Measurements from ENCODE around the gene TLE1.
"Not testable (repeated sequence)": the region's sequence is repeated elsewhere in the genome, so short reads cannot be mapped to it uniquely, and the experiment has no call there.

TLE1 gene
- total RNA-seq = 0.53 to 3.1 (median 1.6) reads per million in 4 experiments

- peak; percentile 64 for DNase-seq
These were observed at the start of gene TLE1 for GRCh38 chr9:81689343-81690175. TSS of gene TLE1 (minus strand) at chr9:81689547. CDS start at chr9:81688240, 1,307 bp downstream.

DNA sequence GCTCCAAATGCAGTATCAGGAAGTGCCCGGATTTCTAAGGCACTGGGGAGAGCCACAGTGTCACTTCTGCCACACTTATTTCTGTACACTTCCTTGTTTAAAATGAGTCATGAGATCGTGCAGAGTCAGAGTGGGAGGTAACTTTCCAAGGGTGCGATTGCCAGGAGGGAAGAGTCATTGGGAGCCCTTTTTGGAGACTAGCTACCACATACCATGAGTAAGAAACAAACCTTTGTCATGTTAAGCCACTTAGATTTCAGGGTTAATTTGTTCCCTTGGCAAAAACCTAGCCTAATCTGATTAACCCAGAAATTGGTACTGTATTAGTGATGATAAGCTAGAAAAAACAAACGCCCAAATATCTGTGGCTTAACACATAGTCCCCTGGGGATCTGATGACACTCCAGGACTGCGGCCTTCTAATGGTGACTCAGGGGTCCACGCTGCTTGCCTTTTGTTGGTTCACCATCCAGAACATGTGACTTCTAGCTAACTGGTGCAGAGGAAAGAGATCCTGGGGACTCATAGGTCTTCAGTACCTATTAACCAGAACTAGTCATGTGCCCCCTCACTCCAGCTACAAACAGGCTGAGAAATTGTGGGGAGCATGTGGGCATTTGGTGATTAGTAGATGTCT is 48.6 kb upstream of the TLE1 start:
- DNase-seq = no peak

DNA sequence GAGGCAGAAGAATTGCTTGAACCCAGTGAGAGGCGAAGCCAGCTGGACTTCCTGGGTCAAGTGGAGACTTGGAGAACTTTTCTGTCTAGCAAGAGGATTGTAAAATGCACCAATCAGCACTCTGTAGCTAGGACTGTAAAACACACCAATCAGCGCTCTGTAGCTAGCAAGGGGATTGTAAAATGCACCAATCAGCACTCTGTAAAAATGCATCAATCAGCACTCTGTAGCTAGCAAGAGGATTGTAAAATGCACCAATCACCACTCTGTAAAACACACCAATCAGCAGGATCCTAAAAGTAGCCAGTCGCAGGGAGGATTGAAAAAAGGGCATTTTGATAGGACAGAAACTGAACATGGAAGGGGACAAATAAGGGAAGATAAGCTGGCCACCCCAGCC is 41.2 kb upstream of the TLE1 start:
- DNase-seq = not testable (repeated sequence)

- DNase-seq = no peak
These were observed 39.8 kb upstream of the TLE1 start for GRCh38 chr9:81729135-81729534.

GRCh38 chr9:81724242-81724889 is 35.0 kb upstream of the TLE1 start:
- DNase-seq = no peak

DNA sequence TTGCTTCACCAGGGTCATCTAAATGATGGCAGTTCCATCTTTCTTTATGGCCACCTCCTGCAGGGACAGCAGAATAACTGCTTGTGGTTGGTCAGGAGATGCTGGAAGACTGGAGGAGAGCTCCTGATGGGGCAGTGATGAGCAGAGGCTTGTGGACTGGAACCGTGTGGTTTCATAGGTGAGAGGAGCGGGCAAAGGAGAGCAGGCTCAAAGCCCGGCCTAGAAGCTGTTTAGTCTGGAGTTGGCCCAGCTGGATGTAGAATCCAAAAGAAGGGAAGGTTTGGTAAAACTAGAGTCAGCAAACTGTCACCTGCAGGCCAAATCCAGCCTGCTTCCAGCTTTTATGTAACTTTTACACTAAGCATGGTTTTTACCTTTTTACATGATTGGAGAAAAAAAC is 32.9 kb upstream of the TLE1 start:
- DNase-seq = no peak

DNA sequence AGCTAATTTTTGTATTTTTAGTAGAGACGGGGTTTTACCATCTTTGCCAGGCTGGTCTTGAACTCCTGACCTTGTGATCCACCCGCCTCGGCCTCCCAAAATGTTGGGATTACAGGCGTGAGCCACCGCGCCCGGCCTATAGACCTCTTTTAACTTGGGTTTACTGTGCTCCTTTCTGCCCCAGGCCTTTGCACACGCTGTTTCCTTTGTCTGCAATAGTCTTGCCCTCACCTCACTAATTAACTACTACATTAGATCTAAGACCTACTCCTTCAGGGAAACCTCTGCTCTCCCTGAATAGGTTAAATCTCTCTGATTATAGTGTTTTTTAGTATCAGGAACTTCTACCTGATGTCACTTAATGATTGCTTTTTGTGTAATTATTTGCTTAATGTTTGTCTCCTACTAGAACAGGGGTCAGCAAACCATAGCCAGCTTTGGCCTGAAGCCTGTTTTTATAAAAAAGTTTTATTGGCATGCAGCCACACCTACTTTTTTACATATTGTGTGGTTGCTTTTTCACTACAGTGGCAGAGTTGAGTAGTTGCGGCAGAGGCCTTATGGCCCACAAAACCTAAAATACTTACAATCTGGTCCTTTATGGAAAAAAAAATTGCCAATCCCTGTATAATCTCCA is 31.2 kb upstream of the TLE1 start:
- DNase-seq = no peak

DNA sequence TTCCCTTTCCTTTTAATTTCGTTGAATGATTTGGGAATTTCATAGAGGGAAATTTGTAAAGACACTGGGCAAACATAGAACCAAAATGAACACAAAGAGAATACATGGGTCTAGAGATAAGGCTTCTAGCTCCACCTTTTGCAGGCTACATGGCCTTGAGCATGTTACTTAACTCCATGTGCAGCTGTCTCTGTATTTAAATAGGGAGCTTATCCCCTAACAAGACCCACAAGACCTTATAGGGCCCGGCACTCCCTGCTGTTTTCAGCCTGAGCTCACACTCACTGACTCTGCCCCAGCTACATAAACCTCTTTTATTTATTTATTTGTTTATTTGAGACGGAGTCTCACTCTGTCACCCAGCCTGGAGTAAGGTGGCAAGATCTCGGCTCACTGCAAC is 30.6 kb upstream of the TLE1 start:
- no peak for DNase-seq

DNA sequence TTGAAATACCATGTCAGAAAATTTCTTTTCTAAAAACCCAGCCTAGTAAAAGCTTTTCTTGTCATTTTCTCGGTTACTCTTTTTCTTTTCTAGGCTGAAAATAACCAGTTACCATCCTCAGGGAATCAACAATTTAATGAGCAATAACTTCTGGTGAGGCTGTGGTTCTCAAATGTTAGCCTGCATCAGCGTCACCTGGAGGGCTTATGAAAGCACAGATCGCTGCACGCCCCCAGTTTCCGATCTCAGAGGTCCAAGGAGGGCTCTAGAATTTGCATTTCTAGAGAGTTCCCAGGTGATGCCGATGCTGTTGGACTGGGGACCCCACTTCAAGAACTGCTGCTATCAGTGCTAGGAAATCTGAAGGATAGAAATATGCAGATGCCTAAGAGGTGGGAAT is 28.9 kb upstream of the TLE1 start:
- DNase-seq = no peak

- no peak for DNase-seq
These were observed 28.4 kb upstream of the TLE1 start for GRCh38 chr9:81717747-81718077.

DNA sequence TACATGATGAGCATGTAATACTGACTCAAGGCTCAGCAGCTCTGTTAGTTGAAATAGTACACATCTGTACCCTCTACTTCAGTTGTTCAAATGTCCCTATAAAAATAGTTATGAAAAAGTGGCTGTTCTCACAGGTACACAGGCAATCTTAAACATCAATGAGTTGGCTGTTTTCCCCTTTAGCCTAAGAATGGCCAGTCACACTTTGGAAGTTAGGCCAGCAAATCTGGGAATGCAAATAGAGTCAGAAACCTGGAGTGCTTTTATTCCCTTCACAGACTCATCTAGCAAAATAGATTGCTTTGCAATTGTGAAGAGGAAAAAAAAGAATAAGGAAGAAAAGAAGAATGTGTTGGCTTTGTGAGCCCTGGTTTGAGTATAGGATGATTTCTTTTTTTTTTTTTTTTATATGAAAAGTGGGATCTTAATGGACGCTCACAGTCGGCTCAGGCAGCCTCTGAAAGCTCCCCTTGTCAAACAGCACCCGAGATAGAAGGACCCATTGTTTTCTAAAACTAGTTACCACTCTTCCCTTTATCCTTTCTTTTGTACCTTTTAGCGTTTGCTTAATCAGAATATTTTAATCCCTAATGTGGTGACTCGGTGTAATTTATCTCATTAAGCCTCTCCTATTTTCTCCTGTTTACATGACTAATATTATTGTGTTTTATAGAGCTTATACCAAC is 27.9 kb upstream of the TLE1 start:
- no peak for DNase-seq

GRCh38 chr9:81716409-81716808 is 27.1 kb upstream of the TLE1 start:
- DNase-seq = no peak

- no peak for DNase-seq
These were observed 16.2 kb upstream of the TLE1 start for GRCh38 chr9:81705578-81705977.

- no peak for DNase-seq
These were observed 5.2 kb upstream of the TLE1 start for GRCh38 chr9:81694541-81694940.

DNA sequence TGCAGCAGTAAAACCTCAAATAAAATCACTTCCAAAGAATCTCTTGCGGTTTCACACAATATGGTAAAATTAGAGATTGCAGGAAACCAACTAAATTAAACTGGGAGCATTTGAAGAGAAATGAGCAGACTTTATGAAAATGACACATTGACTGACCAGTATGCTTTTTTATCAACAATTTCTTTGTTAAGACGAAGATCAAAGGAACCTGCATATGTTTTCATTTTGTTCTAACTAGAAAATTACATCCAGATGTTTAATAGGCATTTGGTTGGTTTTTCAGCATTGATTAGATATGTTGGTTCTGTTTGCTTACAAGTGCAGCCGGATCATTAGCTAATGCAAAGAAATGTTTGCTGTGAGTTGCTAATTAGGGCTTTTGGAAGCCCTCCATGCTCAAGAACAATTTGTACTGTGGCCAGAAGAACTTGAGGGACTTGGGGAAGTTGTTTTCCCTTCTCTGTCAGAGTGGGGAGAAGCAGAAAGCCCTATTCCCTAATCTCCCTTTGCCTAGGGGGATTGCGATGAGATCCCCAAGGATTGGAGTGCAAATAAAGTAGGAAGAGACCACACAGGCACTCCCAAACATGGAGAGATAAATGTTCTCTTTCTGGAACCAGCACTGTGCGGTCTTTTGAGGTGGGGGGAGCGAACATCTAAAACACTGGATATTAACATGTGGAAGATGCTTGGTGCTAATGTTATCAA is 4.5 kb upstream of the TLE1 start:
- no peak for DNase-seq

DNA sequence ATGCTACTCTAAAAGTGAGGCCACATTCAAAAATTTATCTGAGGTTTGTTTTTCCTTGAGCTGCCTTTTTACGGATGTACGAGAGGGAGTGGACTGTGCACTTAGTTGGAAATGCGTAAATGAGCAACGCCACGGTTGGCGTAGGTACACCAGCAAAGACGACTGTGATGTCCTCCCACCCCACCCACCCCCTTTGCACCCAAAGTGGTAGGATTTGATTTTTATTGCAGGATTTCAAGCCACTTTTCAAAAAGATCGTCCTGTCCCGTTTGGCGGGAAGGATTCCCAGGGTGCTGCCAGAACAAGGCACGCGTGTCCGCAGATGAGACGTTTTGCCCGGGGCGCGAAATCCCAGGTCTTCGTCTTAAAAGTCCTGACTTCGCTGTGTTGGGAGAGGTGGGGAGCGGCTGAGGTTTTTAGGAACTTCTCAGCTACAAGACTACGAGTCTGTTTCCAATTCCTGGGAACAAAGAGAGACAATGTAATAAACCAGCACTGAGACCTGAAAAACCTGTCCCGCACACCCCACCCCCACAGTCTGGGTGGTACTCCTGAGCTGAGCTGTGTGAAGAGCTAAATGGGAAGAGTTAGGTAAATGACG is 1.0 kb upstream of the TLE1 start:
- DNase-seq = no peak

DNA sequence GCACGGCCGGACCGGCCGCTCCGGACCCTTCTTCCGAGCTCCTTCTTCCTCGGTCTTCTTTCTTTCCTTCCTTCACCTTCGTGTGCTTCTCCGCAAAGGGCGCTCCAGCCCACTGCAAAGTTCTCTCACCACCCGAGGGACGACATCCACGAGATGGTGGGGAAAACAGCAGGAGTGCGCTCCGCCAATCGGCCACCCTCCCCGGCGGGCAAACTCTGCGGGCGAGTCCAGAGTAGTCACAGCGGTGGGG is 329 bp downstream of the TLE1 start:
- DNase-seq = not testable (repeated sequence)

DNA sequence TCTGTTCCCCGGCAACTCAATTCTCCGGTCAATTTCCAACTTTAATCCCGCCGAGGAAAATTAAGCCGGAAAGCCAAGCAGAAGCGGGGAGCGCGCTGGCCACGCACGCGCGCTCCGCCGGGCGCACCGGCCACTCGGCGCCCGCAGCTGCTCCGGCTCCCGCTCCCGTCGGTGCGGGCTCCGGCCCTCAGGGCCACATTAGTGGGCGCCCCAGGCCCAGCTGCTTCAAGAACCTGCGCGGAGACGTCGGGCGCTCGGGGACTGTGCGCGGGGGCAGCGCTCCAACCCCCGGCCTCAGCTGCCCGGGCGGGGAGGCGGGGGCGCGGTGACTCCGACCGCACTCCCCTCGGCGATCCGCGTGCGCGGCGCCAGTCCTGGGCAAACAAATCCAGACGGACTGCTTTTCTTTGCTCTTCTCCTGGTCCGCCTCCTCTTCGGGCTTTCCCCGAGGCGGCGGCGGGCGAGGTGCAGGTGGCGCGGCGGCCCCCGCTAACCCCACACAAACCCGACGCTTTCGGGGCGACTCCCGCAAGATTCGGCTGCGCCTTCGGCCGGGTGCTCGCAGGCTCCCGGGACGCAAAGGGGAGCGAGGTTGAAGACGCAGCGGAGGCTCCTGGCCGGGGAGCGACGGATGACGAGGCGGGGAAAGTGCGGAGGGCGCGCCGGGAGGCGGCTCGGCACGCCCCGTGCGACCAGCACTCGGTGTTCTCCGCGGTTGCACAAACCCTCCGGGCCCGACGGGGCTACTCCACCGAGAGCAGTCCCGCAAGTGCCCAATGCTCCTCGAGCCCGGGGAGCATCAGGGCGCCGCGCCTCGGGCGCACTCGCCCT is 870 bp downstream of the TLE1 start:
- not testable (repeated sequence) for DNase-seq

GRCh38 chr9:81687521-81688261 is 1.7 kb downstream of the TLE1 start:
- DNase-seq = no peak

Measured in effector CD8-positive, alpha-beta T cell (primary cell).